HG03432 (cell line): ENCODE data around the gene ABHD16B.

Source experiments
- ATAC-seq: cut with Tn5 transposase; IDR thresholded peaks from one replicate; pipeline ENCODE4 v1.9.1; 2021; ENCODE audit warnings: mild to moderate bottlenecking, moderate library complexity; ENCODE audit not compliant: unreplicated experiment

Gene ABHD16B

GRCh38 chr20:63894358-63895201 lies 33.3 kb downstream of the ABHD16B start, which contains the start of gene DNAJC5:
Gene DNAJC5 (plus strand): TSS chr20:63895126. CDS start chr20:63928346, 33,220 bp downstream.
- peak; percentile 83 for ATAC-seq

- peak; percentile 19 for ATAC-seq
These were observed 34.1 kb downstream of the ABHD16B start for GRCh38 chr20:63895202-63895951.

- ATAC-seq = no peak
These were observed 34.6 kb downstream of the ABHD16B start for GRCh38 chr20:63895952-63896263.

GRCh38 chr20:63896264-63897105 lies 35.2 kb downstream of the ABHD16B start:
- peak; percentile 25 for ATAC-seq

GRCh38 chr20:63897978-63898561 lies 36.8 kb downstream of the ABHD16B start:
- ATAC-seq = no peak

GRCh38 chr20:63898882-63899558 lies 37.7 kb downstream of the ABHD16B start:
- no peak for ATAC-seq

- ATAC-seq = no peak
These were observed 39.1 kb downstream of the ABHD16B start for GRCh38 chr20:63900413-63900812.

- ATAC-seq = no peak
These were observed 42.7 kb downstream of the ABHD16B start for GRCh38 chr20:63903796-63904561.

- no peak for ATAC-seq
These were observed 46.8 kb downstream of the ABHD16B start for GRCh38 chr20:63908008-63908682.

GRCh38 chr20:63911176-63911575 lies 49.9 kb downstream of the ABHD16B start:
- ATAC-seq = no peak
